HG02943 (cell line): ENCODE results near the gene CACNB2.

Source experiments
- ATAC-seq: cut with Tn5 transposase; IDR thresholded peaks from one replicate; pipeline ENCODE4 v1.9.1; 2021; ENCODE audit warnings: mild to moderate bottlenecking, low read depth, moderate library complexity; ENCODE audit not compliant: unreplicated experiment

The CACNB2 gene

DNA sequence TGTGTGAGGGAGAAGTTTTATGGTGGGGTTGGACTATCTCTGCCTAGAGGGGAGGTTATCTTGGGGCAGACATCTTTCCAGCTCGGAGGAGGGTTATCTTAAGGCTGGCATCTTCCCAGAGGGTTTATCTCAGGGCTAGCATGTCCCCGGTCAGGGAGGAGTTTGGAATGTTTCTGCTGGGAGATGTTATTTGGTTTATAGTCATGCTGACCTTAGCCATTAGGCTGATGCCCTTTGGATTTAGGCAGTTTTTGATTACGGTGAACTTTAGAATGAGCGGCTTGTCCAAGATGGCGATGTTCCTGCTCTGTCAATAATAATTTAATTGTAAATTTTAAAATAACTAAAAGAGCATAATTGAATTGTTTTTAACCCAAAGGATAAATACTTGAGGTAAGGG is 236.4 kb downstream of the CACNB2 start:
- no peak for ATAC-seq

GRCh38 chr10:18377898-18378297 is 237.7 kb downstream of the CACNB2 start:
- no peak for ATAC-seq

DNA sequence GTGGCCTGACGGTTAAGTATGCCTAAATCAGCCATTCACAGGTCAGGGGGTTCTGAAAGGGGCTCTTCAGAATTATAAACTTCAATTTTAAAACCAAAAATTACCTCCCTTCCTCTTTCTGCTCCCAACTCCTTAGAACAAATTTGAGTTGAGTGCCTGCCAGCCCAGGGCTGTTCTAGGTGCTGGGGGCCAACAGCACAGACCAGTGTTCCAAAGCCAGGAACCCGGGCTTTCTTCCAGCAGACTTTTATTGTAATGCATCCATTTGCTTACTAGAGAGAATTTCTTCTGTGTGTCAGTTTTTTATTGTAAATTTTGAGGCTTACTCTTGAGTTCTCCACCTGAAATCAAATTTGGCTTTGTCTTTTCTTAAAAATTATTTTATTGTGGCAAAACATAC is 238.5 kb downstream of the CACNB2 start:
- no peak for ATAC-seq

DNA sequence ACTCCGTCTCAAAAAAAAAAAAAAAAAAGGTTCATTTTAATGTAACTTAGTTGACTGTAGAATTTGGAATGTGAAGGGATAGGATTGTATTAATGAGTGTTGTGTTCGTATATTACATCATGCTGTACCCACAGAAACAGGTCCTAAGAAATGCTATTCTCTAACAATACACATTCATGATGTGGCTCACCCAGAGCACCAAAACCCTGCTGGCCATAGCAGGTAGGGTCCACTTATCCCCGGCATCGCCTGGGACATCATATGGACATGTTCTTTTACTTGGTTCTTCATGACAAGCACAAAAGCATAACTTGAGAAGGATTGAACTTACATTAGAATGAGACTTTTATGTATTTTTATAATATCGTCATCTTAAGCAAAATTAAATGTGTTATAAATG is 241.5 kb downstream of the CACNB2 start:
- no peak for ATAC-seq

DNA sequence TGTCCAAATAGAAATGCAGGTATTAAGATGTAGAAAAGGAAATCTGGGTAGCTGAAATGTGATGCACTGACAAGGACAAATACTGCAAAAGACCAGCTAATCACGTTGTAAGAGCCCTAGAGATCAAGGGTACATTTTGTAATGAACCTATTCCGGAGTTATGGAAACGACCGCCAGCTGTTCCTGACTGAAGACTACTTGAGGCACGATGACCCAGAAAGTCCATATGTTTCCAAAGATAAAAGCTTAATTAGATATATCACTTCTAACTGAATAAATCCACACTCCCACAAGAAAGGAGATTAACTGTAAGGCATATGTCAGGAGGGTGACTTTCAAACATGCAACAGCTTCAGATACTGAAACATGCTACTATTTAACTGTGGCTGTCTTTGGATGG is 257.7 kb downstream of the CACNB2 start:
- ATAC-seq: no peak

DNA sequence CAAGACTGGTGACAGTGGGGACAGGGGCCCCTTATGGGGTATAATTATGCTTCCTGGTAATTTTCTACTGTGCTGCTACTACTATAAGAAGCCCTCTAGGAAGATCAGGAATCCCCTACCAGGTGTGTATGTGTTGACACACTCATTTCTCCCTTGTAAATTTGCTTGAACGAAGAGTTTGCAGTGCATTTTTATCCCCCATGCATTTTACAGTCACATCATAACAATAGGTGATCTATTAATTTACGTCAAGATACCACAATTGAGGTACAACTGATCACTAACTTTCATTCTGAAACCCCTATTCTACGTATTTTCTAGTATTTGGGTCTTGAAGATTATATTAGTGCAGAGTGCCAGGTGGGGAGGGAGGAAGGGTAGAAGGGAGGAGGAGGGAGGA is 258.9 kb downstream of the CACNB2 start:
- ATAC-seq: peak; percentile 54

- peak; percentile 64 for ATAC-seq
Measured at GRCh38 chr10:18400201-18400905, 260.1 kb downstream of the CACNB2 start.

- ATAC-seq: no peak
Measured at GRCh38 chr10:18400906-18401245, 260.7 kb downstream of the CACNB2 start.

- ATAC-seq: no peak
Measured at GRCh38 chr10:18401416-18402195, 261.4 kb downstream of the CACNB2 start.

DNA sequence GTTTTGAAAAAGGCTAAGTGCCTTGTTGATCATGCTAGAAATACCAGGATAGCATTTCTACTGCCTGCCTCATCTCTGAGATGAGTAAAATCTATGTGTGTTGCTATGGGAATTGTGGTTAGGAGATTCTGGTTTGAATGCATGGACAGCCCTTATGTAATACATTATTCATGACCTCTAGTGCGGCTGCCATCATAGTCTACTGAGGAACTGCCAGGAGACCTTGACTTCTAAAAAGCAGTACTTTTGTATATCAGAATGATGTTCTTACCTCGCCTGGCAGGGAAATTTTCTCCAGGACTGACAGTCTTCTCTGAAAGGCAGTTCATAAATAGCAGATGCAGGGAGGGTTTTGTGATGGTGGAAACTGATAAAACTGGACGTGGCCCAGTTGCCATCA is 262.6 kb downstream of the CACNB2 start:
- ATAC-seq: no peak

- no peak for ATAC-seq
Measured at GRCh38 chr10:18404530-18404929, 264.3 kb downstream of the CACNB2 start.

DNA sequence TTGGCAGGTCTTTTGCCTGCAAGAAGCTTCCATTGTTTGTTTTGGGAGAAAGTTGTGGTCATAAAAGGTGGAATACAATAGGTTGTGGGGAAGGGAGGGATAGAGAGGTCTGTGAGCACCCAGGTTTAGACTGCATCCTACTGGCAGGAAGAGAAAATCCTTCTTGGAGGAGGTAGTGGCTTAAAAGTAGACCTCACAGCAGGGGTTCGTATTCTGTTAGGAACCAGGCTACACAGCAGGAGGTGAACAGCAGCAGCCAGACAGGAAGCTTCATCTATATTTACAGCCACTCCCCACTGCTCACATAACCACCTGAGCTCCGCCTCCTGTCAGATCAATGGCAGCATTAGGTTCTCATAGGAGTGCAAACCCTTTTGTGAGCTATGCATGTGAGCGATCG is 265.9 kb downstream of the CACNB2 start:
- no peak for ATAC-seq

GRCh38 chr10:18409599-18410397 is 269.6 kb downstream of the CACNB2 start:
- ATAC-seq: no peak

DNA sequence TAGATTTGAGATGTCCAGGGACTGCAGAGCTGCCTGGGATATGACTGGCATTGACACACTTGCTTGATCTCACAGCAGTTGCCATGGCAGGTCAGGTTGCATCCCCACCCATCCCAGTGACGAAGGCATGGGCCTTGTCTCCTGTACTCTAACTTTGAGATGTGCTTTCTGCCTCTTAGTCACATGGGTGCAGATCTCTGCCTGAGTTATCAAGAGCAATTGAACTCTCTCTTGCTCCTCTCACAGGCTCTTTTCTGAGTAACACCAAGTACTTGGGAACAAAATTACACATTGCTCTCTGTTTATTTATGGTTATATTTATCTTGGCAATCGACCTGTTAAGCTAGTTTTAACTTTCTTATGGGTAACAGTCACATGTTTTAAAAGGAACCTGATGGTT is 273.8 kb downstream of the CACNB2 start:
- no peak for ATAC-seq

DNA sequence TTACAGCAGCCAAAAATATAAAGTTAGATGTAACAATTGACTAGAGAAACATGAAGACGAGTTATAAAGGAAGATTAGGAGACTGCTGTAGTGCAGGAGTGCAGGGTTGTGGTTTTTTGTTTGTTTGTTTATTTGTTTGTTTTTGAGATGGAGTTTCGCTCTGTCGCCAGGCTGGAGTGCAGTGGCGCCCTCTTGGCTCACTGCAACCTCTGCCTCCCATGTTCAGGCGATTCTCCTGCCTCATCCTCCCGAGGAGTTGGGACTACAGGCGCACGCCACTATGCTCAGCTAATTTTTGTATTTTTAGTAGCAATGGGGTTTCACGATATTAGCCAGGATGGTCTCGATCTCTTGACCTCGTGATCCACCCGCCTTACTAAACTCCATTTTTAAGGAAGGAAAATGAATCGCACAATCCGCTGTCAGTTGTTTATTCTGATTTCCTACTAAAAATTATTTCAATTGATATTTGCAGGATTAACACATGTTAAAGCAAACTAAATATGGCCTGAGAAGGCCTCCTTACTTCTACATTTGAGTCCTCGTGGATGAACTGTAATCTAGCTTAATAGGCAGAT is 277.8 kb downstream of the CACNB2 start:
- no peak for ATAC-seq

- no peak for ATAC-seq
Measured at GRCh38 chr10:18418541-18419215, 278.5 kb downstream of the CACNB2 start.

- ATAC-seq: no peak
Measured at GRCh38 chr10:18419945-18420344, 279.7 kb downstream of the CACNB2 start.

GRCh38 chr10:18421726-18422293 is 281.6 kb downstream of the CACNB2 start:
- no peak for ATAC-seq

DNA sequence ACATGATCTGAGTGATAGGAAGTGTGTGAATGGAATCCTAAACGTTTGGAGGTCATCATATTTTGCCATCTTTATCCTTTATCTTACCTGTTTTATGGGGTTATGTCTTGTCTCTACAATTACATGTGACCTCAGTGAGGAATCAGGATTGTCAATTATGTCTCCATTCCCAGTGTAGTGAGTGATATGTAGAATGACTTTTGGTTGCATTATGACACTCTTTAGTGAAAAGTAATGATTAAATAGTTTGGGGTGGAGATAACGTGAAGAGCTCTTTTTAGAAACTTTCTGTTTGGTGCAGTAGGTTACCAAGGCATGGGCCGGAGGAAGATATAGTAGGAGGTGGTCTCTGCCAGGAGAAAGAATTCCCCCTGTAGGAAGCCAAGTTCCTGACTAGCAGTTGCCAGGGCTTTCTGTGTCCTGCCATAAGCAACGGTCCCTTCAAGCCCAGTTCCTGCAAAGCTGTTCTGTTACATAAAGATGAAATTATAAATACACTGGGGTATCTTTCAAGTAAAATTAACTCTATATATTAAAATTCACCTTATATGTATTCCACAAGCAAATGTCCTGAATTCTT is 282.9 kb downstream of the CACNB2 start:
- no peak for ATAC-seq

DNA sequence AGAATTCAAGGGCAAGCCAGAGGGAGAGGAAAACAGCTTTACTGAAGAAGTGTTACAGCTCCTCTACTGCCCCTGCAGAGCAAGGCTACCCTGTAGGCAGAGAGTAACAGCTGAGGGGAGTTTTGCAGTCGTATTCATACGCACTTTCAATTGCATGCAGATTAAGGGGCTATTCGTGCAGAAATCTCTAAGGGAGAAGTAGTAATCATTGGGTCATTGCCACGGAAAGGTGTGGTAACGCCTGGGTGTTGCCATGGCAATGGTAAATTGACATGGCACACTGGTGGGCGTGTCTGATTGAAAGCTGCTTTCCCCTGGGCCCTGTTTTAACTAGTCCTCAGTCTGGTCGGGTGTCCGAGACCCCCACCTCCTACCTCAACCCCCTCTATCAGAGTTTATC is 284.0 kb downstream of the CACNB2 start:
- no peak for ATAC-seq
